ENCODE results near the gene FNDC3B.
"Not testable (repeated sequence)": the region's sequence is repeated elsewhere in the genome, so short reads cannot be mapped to it uniquely, and the experiment has no call there.

FNDC3B gene

GRCh38 chr3:172352786-172353185 is 313.4 kb downstream of the FNDC3B start:
- no peak for DNase-seq

- no peak for DNase-seq
These were observed 315.6 kb downstream of the FNDC3B start for GRCh38 chr3:172354931-172355499.

- no peak for DNase-seq
These were observed 316.5 kb downstream of the FNDC3B start for GRCh38 chr3:172355836-172356235.

GRCh38 chr3:172356427-172356826 is 317.0 kb downstream of the FNDC3B start:
- no peak for DNase-seq

- no peak for DNase-seq
These were observed 318.7 kb downstream of the FNDC3B start for GRCh38 chr3:172357850-172358754.

- DNase-seq, result no peak
These were observed 319.9 kb downstream of the FNDC3B start for GRCh38 chr3:172359231-172359630.

GRCh38 chr3:172359996-172360395 is 320.6 kb downstream of the FNDC3B start:
- no peak for DNase-seq

GRCh38 chr3:172362583-172362982 is 323.2 kb downstream of the FNDC3B start:
- no peak for DNase-seq

- DNase-seq, result no peak
These were observed 325.1 kb downstream of the FNDC3B start for GRCh38 chr3:172364374-172365027.

- no peak for DNase-seq
These were observed 325.7 kb downstream of the FNDC3B start for GRCh38 chr3:172365028-172365567.

- DNase-seq, result no peak
These were observed 328.1 kb downstream of the FNDC3B start for GRCh38 chr3:172367205-172368105.

- DNase-seq, result not testable (repeated sequence)
These were observed 329.2 kb downstream of the FNDC3B start for GRCh38 chr3:172368556-172368955.

- no peak for DNase-seq
These were observed 330.3 kb downstream of the FNDC3B start for GRCh38 chr3:172369590-172370259.

GRCh38 chr3:172370419-172370818 is 331.0 kb downstream of the FNDC3B start:
- DNase-seq, result no peak

GRCh38 chr3:172371544-172371943 is 332.2 kb downstream of the FNDC3B start:
- no peak for DNase-seq

GRCh38 chr3:172372895-172373294 is 333.5 kb downstream of the FNDC3B start:
- no peak for DNase-seq

- DNase-seq, result no peak
These were observed 334.5 kb downstream of the FNDC3B start for GRCh38 chr3:172373912-172374311.

GRCh38 chr3:172375206-172375850 is 335.9 kb downstream of the FNDC3B start:
- no peak for DNase-seq

- no peak for DNase-seq
These were observed 337.0 kb downstream of the FNDC3B start for GRCh38 chr3:172376402-172376801.

GRCh38 chr3:172376881-172377280 is 337.5 kb downstream of the FNDC3B start:
- no peak for DNase-seq

GRCh38 chr3:172378439-172378838 is 339.1 kb downstream of the FNDC3B start:
- DNase-seq, result no peak
